ENCODE data around the gene KCTD21.

KCTD21 gene

DNA sequence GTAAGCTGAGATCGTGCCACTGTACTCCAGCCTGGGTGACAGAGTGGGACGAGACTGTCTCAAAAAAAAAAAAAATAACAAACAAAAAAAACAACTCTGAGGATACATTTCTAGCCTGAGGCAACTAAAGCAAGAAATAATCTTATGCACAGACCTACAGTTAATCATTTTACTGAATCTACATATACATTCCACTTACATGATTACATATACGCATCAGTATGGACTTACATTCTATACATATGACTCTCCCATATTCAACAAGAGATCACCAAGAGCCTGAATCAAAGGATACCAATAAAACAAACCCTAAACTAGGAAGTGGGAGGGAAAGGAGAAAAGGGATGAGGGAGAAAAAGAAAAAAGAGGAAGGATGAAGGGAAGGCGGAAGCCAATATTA is 50.1 kb downstream of the KCTD21 start:
- no peak for DNase-seq

DNA sequence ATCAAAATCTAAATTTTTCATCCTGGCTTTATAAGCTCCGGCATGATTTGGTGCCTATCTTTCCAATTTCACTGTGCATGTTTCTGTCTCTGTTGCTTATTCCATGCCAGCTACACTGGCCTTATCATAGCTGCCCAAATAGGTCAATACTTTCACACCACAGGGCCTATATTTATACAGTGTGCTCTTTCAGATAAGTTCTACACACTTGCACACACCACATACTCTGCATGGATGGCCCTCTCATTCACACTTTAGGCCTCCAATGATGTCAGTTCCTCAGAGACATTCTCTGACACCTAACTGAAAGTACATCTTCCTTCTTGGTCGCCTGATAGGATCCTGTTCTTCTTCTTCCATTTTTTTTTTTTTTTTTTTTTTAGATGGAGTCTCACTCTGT is 56.0 kb downstream of the KCTD21 start:
- no peak for DNase-seq

DNA sequence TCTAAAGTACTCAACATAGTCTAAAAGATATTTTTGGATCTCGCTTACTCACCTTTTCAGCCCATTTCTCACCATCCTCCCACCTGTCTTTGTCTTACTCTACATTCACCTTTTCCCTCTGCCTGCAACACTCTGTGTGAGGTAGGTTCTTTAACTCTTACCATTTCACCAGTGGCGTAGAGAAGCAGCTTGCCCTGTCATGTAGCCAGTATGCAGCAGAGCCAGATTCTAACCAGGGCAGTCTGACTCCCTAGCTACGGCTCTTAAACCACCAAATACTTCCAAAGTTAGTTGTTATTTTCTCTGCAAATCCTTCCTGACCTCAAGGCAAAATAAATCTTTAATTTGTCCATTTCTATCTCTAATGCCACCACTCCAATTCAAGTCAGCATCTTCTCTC is 56.5 kb downstream of the KCTD21 start:
- no peak for DNase-seq

DNA sequence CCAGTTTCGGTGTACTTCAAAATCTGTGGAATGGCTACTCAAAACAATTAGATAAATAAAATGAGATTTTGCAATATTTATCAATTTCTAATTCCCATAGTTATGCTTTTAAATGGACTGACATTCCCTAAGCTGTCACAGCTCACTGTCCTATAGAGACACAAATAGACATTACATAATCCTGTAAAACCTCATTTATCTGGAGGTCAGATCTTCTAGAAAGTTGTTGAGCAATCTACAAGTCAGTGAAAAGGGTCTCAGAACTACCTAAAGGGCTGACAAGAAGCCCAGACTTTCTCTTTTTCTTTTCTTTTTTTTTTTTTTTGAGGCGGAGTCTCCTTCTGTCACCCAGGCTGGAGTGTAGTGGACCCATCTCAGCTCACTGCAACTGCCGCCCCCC is 61.0 kb downstream of the KCTD21 start:
- no peak for DNase-seq

Measured in stimulated activated CD4-positive, alpha-beta T cell treated with anti-CD3 and anti-CD28 coated beads, Interleukin-15, amount 100 ng/mL, for 24 hours (primary cell).